Measurements from ENCODE around the gene RARB. TPM values are rescaled to one million over a fixed set of nuclear protein-coding genes. Genes with fewer than 3 reads are reported as not detected.

Gene RARB
- total RNA-seq, 1 experiment from 2014 or later, result not detected

- ChIA-PET POLR2A (no interaction called here), CTCF (interaction anchor here (0.8 kb wide), 1 partner anchor 12 kb away, joined by 3 read pairs; no protein-coding TSS in a partner anchor)
- Mint-ChIP-seq H3K4me1 (ENCODE audit: insufficient read depth, unreplicated experiment) (no peaks in the 10 kb centered on the region), H3K4me3 (ENCODE audit: unreplicated experiment) (no peak overlapping the region), H3K27me3 (ENCODE audit: insufficient read depth, unreplicated experiment) (no peaks in the 10 kb centered on the region), H3K9me3 (ENCODE audit: unreplicated experiment) (peaks cover 32% of the 10 kb centered on the region), H3K27ac (ENCODE audit: low read depth, unreplicated experiment) (no peak overlapping the region), H3K36me3 (ENCODE audit: insufficient read depth, unreplicated experiment) (no peaks in the 10 kb centered on the region)
- BruUV-seq (replicated peaks), result no TSS peak
- intact Hi-C loops (cut with micrococcal nuclease), result no loop called here
- TF ChIP-seq CTCF (IDR thresholded peaks at IDR 0.05; ENCODE audit: unreplicated experiment), result no peak
- DNase-seq (ENCODE audit: unreplicated experiment), result no peak
Observed at GRCh38 chr3:25495726-25496253, 67.7 kb downstream of the RARB start.

GRCh38 chr3:25497096-25497495 lies 69.0 kb downstream of the RARB start:
- H3K27me3 Mint-ChIP-seq (ENCODE audit: insufficient read depth, unreplicated experiment), result no peaks in the 10 kb centered on the region
- H3K4me3 Mint-ChIP-seq (ENCODE audit: unreplicated experiment), result no peak overlapping the region
- no TSS peak for BruUV-seq (replicated peaks)
- DNase-seq (ENCODE audit: unreplicated experiment), result no peak
- intact Hi-C loops (cut with micrococcal nuclease), result no loop called here
- H3K9me3 Mint-ChIP-seq (ENCODE audit: unreplicated experiment), result peaks cover 32% of the 10 kb centered on the region
- no peak overlapping the region for H3K27ac Mint-ChIP-seq (ENCODE audit: low read depth, unreplicated experiment)
- TF ChIP-seq CTCF (IDR thresholded peaks at IDR 0.05; ENCODE audit: unreplicated experiment), result no peak
- CTCF ChIA-PET, result interaction anchor here (0.6 to 1.2 kb wide), 2 partner anchors 15 to 44 kb away, joined by 4 to 6 read pairs; no protein-coding TSS in a partner anchor
- no peaks in the 10 kb centered on the region for H3K36me3 Mint-ChIP-seq (ENCODE audit: insufficient read depth, unreplicated experiment)
- POLR2A ChIA-PET, result interaction anchor here (0.5 kb wide), 1 partner anchor 79 kb away, joined by 3 read pairs; no protein-coding TSS in a partner anchor
- H3K4me1 Mint-ChIP-seq (ENCODE audit: insufficient read depth, unreplicated experiment), result no peaks in the 10 kb centered on the region

GRCh38 chr3:25500706-25501210 lies 72.7 kb downstream of the RARB start:
- intact Hi-C loops (cut with micrococcal nuclease), result no loop called here

GRCh38 chr3:25502233-25502632 lies 74.2 kb downstream of the RARB start:
- H3K9me3 Mint-ChIP-seq (ENCODE audit: unreplicated experiment), result peaks cover 7% of the 10 kb centered on the region
- H3K4me3 Mint-ChIP-seq (ENCODE audit: unreplicated experiment), result no peak overlapping the region
- DNase-seq (ENCODE audit: unreplicated experiment), result no peak
- intact Hi-C loops (cut with micrococcal nuclease), result no loop called here
- BruUV-seq (replicated peaks), result no TSS peak
- no peak for TF ChIP-seq CTCF (IDR thresholded peaks at IDR 0.05; ENCODE audit: unreplicated experiment)
- no peaks in the 10 kb centered on the region for H3K4me1 Mint-ChIP-seq (ENCODE audit: insufficient read depth, unreplicated experiment)
- H3K36me3 Mint-ChIP-seq (ENCODE audit: insufficient read depth, unreplicated experiment), result no peaks in the 10 kb centered on the region
- H3K27ac Mint-ChIP-seq (ENCODE audit: low read depth, unreplicated experiment), result no peak overlapping the region
- no peaks in the 10 kb centered on the region for H3K27me3 Mint-ChIP-seq (ENCODE audit: insufficient read depth, unreplicated experiment)
- POLR2A ChIA-PET, result no interaction called here
- CTCF ChIA-PET, result no interaction called here

More at GRCh38 chr3:25500706-25501210, 72.7 kb downstream of the RARB start:
- POLR2A ChIA-PET, result no interaction called here
- H3K4me1 Mint-ChIP-seq (ENCODE audit: insufficient read depth, unreplicated experiment), result no peaks in the 10 kb centered on the region
- DNase-seq (ENCODE audit: unreplicated experiment), result no peak
- H3K4me3 Mint-ChIP-seq (ENCODE audit: unreplicated experiment), result no peak overlapping the region
- no peak for TF ChIP-seq CTCF (IDR thresholded peaks at IDR 0.05; ENCODE audit: unreplicated experiment)
- BruUV-seq (replicated peaks), result no TSS peak
- no peaks in the 10 kb centered on the region for H3K27me3 Mint-ChIP-seq (ENCODE audit: insufficient read depth, unreplicated experiment)
- no peak overlapping the region for H3K27ac Mint-ChIP-seq (ENCODE audit: low read depth, unreplicated experiment)
- CTCF ChIA-PET, result interaction anchor here (1.5 kb wide), 1 partner anchor 8 kb away, joined by 3 read pairs; no protein-coding TSS in a partner anchor
- peaks cover 8% of the 10 kb centered on the region for H3K9me3 Mint-ChIP-seq (ENCODE audit: unreplicated experiment)
- no peaks in the 10 kb centered on the region for H3K36me3 Mint-ChIP-seq (ENCODE audit: insufficient read depth, unreplicated experiment)
